Measurements from ENCODE around the gene CTSL. TPM values are rescaled to one million over a fixed set of nuclear protein-coding genes. Genes with fewer than 3 reads are reported as not detected.

CTSL gene
- total and polyA plus RNA-seq, 2 of the 13 experiments (the other 11 are each of a cell fraction or from before 2014, with no cell fraction given) = 78.1 to 113 TPM

- no peak for TF ChIP-seq CAMTA2 (CRISPR knock-in tag; IDR thresholded peaks at IDR 0.05; ENCODE audit: borderline replicate concordance)
- no peak for TF ChIP-seq ZNF101 (CRISPR knock-in tag; IDR thresholded peaks at IDR 0.05; ENCODE audit: borderline replicate concordance, low read depth)
- peak; percentile 0 for TF ChIP-seq ZNF280B (CRISPR knock-in tag; IDR thresholded peaks at IDR 0.05; ENCODE audit: borderline replicate concordance)
- TF ChIP-seq FOXO1 (CRISPR knock-in tag; IDR thresholded peaks at IDR 0.05) = peak; percentile 25; the same call in 1 of the 2 replicates
- TF ChIP-seq MAF1 (CRISPR knock-in tag; IDR thresholded peaks at IDR 0.05; ENCODE audit: borderline replicate concordance) = 0 out of 2 replicates have a peak, but pooled peaks have one; percentile 66
- TF ChIP-seq ZNF414 (CRISPR knock-in tag; IDR thresholded peaks at IDR 0.05) = 0 out of 2 replicates have a peak, but pooled peaks have one; percentile 37
- peak; percentile 35; the same call in 1 of the 2 replicates for TF ChIP-seq FOXM1 (CRISPR knock-in tag; IDR thresholded peaks at IDR 0.05)
- no peak for TF ChIP-seq ZNF737 (CRISPR knock-in tag; IDR thresholded peaks at IDR 0.05; ENCODE audit: borderline replicate concordance)
- TF ChIP-seq SNRNP70 (IDR thresholded peaks at IDR 0.05; ENCODE audit: low read depth, low read length) = no peak
- TF ChIP-seq MAX (IDR thresholded peaks at IDR 0.05) = peak; percentile 67
- no peak; the same call in 1 of the 2 replicates for TF ChIP-seq CBFB (CRISPR knock-in tag; IDR thresholded peaks at IDR 0.05)
- TF ChIP-seq PHF5A (CRISPR knock-in tag; IDR thresholded peaks at IDR 0.05; ENCODE audit: low read depth, unreplicated experiment) = no peak
- no peak for TF ChIP-seq PRPF4 (IDR thresholded peaks at IDR 0.05; ENCODE audit: low read depth, low read length, poor library complexity, severe bottlenecking)
- 0 out of 2 replicates have a peak, but pooled peaks have one; percentile 22 for TF ChIP-seq ZNF678 (CRISPR knock-in tag; IDR thresholded peaks at IDR 0.05)
- no peak for TF ChIP-seq ZNF362 (CRISPR knock-in tag; IDR thresholded peaks at IDR 0.05; ENCODE audit: borderline replicate concordance)
- TF ChIP-seq ZNF446 (CRISPR knock-in tag; IDR thresholded peaks at IDR 0.05) = peak; percentile 95
- no peak for TF ChIP-seq HINFP (CRISPR knock-in tag; IDR thresholded peaks at IDR 0.05; ENCODE audit: low read depth)
- peak; percentile 64; the same call in 1 of the 2 replicates for TF ChIP-seq YEATS2 (CRISPR knock-in tag; IDR thresholded peaks at IDR 0.05; ENCODE audit: borderline replicate concordance)
- peak; percentile 100 for TF ChIP-seq ZFY (CRISPR knock-in tag; IDR thresholded peaks at IDR 0.05)
- peak; percentile 34; the same call in 1 of the 2 replicates for TF ChIP-seq E2F1 (CRISPR knock-in tag; IDR thresholded peaks at IDR 0.05)
- no peak; the same call in 1 of the 2 replicates for TF ChIP-seq SP5 (CRISPR knock-in tag; IDR thresholded peaks at IDR 0.05; ENCODE audit: borderline replicate concordance, low read depth)
- peak; percentile 89; the same call in 1 of the 2 replicates for TF ChIP-seq ZSCAN29 (CRISPR knock-in tag; conservative IDR thresholded peaks at IDR 0.05)
Observed at GRCh38 chr9:87725900-87726709, at the start of gene CTSL (continued).
